ENCODE results near the gene MIA. TPM values are rescaled to one million over a fixed set of nuclear protein-coding genes. Genes with fewer than 3 reads are reported as not detected.
"Not testable (repeated sequence)": the region's sequence is repeated elsewhere in the genome, so short reads cannot be mapped to it uniquely, and the experiment has no call there.

MIA gene
- total RNA-seq, 2 experiments from 2014 or later = not detected

DNA sequence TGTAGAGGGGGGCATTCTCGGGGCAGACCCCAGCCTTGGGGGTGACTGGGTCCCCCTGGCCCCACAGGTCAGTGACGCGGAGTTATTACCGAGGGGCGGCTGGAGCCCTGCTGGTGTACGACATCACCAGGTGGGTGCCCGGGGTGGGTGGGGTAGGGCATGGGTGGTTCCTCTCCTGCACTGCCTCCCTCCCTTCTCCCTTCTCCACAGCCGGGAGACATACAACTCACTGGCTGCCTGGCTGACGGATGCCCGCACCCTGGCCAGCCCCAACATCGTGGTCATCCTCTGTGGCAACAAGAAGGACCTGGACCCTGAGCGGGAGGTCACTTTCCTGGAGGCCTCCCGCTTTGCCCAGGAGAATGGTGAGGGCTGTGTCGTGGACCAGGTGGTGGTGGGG is 8.4 kb downstream of the MIA start:
- H3K36me3 Mint-ChIP-seq = peaks cover 20% of the 10 kb centered on the region
- H3K4me3 Mint-ChIP-seq = no peak overlapping the region
- H3K27me3 Mint-ChIP-seq = no peaks in the 10 kb centered on the region
- H3K27ac Mint-ChIP-seq = no peak overlapping the region
- no peak for DNase-seq
- no peaks in the 10 kb centered on the region for H3K9me3 Mint-ChIP-seq
- peaks cover 27% of the 10 kb centered on the region for H3K4me1 Mint-ChIP-seq

DNA sequence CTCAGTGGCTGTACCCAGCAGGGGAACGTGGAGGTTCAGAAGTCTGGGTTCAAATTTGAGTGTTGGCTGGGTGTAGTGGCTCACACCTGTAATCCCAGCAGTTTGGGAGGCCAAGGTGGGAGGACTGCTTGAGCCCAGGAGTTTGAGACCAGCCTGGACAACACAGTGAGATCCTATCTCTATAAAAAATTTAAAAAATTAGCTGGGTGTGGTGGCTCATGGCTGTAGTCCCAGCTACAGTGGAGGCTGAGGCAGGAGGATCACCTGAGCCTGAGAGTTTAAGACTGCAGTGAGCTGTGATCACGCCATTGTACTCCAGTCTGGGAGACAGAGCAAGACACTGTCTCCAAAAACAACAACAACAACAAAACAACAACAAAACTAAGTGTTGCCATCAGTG is 8.8 kb downstream of the MIA start:
- peaks cover 23% of the 10 kb centered on the region for H3K4me1 Mint-ChIP-seq
- not testable (repeated sequence) for H3K9me3 Mint-ChIP-seq, H3K27ac Mint-ChIP-seq

DNA sequence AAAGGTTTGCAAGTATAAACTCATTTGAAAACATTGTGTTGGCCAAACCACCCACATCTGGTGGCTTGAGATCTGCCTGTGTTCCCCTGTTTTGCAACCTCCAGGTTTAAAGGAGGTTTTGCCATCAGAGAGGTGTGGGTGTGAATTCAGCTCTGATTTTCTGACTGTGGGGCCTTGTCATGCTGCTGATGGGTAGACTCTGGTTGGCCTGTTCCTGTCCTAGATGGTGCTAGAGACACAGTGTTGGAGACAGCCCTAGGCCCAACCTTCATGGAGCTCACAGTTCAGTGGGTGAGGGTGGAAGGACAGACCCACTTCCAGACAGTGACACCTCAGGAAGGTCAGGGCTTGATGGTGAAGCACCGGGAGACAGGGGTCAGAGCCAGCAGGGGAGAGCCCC is 10.2 kb downstream of the MIA start:
- no peaks in the 10 kb centered on the region for H3K9me3 Mint-ChIP-seq
- H3K36me3 Mint-ChIP-seq = peaks cover 19% of the 10 kb centered on the region
- peaks cover 11% of the 10 kb centered on the region for H3K4me1 Mint-ChIP-seq
- DNase-seq = no peak
- H3K27ac Mint-ChIP-seq = peak overlapping the region; percentile 54
- no peak overlapping the region for H3K4me3 Mint-ChIP-seq
- no peaks in the 10 kb centered on the region for H3K27me3 Mint-ChIP-seq

More for the DNA sequence above, 8.8 kb downstream of the MIA start:
- not testable (repeated sequence) for H3K4me3 Mint-ChIP-seq, DNase-seq, H3K27me3 Mint-ChIP-seq
- H3K36me3 Mint-ChIP-seq = peaks cover 20% of the 10 kb centered on the region

DNA sequence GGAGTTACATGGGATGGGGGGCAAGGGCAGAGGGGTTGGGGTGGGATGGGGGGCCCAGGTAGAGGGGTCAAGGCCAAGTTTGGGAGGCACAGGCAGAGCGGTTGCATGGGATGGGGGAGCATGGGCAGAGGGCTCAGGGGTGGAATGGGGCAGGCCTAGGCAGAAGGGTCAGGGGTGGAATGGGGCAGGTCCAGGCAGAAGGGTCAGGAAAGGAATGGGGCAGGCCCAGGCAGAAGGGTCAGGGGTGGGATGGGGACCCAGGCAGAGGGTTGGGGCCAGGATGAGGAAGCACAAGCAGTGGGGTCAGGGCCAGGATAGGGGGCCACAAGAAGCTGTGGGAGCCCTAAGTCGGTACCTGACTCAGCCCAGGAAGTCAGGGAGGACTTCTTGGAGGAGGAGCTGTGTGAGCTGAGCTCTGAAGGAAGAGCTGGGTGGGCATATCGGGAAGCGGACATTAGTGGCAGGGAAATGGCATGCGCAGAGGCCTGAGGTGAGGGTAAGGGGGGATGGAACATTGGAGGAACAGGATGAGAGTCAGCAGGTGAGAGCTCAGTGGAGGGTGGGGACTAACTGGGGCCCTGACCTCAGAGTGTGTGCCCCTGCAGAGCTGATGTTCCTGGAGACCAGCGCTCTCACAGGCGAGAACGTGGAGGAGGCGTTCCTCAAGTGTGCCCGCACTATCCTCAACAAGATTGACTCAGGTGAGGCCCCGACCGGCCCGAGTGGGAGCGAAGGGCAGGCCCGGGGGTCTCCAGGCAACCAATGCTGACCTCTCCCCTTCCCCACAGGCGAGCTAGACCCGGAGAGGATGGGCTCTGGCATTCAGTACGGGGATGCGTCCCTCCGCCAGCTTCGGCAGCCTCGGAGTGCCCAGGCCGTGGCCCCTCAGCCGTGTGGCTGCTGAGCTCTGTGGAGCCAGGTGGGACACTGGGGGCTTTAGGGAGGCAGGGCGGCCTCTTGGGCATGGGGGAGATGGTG is 11.0 kb downstream of the MIA start:
- no peak overlapping the region for H3K27ac Mint-ChIP-seq
- H3K4me1 Mint-ChIP-seq = peaks cover 12% of the 10 kb centered on the region
- peaks cover 17% of the 10 kb centered on the region for H3K36me3 Mint-ChIP-seq
- no peaks in the 10 kb centered on the region for H3K27me3 Mint-ChIP-seq
- no peaks in the 10 kb centered on the region for H3K9me3 Mint-ChIP-seq
- no peak for DNase-seq
- no peak overlapping the region for H3K4me3 Mint-ChIP-seq

DNA sequence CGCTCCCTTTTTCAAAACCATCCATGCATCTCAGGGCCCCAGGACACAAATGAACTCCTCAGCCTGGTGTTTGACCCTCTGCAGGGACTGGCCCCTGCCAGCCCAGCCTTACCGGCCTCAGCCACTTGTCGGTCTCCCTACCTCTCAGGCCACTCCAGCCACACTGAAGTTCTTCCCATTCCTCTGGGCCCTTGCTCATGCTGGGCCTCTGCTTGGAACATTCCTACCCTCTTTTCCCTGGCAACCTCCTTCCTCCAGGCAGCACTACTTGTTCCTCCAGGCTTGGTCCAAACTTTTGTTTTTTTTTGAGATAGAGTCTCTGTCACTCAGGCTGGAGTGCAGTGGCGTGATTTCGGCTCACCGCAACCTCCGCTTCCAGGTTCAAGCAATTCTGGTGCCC is 16.0 kb downstream of the MIA start:
- Mint-ChIP-seq H3K4me1 (peaks cover 25% of the 10 kb centered on the region), H3K9me3 (no peaks in the 10 kb centered on the region), H3K27ac (peak overlapping the region; percentile 86), H3K27me3 (no peaks in the 10 kb centered on the region), H3K4me3 (no peak overlapping the region), H3K36me3 (peaks cover 10% of the 10 kb centered on the region)
- no peak for DNase-seq

DNA sequence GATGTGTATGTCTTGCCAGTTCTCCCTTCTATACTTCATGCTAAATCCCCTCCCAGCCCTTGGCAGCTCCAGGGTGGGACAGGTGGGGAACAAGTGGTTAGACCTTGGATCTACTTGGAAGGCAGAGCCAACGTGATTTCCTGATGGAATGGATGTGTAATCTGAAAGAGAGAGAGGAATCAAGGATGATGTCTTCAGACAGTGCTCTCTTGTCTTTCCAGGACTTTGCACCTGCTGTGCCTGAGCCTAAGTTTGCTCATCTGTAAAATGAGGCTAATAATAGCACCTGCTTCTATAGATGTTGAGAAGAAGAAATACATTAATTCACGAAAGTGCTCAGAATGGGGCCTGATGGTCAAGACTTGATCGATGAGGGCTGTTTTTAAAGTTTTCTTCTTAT is 16.7 kb downstream of the MIA start:
- H3K4me1 Mint-ChIP-seq = peaks cover 29% of the 10 kb centered on the region
- H3K36me3 Mint-ChIP-seq = peaks cover 10% of the 10 kb centered on the region
- DNase-seq = no peak
- H3K27ac Mint-ChIP-seq = peak overlapping the region; percentile 86
- H3K27me3 Mint-ChIP-seq = no peaks in the 10 kb centered on the region
- peak overlapping the region; percentile 2 for H3K4me3 Mint-ChIP-seq
- no peaks in the 10 kb centered on the region for H3K9me3 Mint-ChIP-seq

DNA sequence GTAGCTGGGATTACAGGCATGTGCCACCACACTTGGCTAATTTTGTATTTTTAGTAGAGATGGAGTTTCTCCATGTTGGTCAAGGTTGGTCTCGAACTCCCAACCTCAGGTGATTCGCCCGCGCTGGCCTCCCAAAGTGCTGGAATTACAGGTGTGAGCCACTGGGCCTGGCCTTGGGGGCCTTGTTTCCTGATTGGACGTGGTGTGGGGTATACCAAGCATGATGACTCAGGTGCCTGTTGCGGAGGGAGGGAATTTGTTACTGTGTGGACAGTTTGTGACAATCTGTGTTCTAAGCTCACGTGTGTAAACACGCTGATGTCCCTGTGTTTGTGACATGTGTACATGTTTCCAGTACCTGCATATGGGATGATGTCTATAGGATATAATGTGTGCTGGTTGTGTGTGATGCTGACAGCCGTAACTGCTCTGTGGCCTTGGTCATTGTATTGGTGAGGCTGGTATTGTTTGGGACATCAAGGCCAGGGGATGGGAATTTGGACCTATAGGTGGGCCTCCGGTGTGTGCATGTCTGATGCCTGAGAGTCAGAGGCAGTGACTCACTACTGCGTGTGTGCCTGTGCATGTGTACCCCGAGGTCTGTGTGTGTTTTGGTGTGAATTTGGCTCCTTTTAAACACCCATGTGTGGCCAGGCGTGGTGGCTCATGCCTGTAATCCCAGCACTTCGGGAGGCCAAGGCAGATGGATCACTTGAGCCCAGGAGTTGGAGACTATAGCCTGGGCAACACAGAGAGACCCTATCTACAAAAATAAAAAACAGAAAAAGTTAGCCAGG is 22.0 kb downstream of the MIA start:
- peak overlapping the region; percentile 93 for H3K4me3 Mint-ChIP-seq
- H3K27me3 Mint-ChIP-seq = no peaks in the 10 kb centered on the region
- DNase-seq = no peak
- H3K9me3 Mint-ChIP-seq = no peaks in the 10 kb centered on the region
- peaks cover 49% of the 10 kb centered on the region for H3K4me1 Mint-ChIP-seq
- peaks cover 19% of the 10 kb centered on the region for H3K36me3 Mint-ChIP-seq
- H3K27ac Mint-ChIP-seq = peak overlapping the region; percentile 95

DNA sequence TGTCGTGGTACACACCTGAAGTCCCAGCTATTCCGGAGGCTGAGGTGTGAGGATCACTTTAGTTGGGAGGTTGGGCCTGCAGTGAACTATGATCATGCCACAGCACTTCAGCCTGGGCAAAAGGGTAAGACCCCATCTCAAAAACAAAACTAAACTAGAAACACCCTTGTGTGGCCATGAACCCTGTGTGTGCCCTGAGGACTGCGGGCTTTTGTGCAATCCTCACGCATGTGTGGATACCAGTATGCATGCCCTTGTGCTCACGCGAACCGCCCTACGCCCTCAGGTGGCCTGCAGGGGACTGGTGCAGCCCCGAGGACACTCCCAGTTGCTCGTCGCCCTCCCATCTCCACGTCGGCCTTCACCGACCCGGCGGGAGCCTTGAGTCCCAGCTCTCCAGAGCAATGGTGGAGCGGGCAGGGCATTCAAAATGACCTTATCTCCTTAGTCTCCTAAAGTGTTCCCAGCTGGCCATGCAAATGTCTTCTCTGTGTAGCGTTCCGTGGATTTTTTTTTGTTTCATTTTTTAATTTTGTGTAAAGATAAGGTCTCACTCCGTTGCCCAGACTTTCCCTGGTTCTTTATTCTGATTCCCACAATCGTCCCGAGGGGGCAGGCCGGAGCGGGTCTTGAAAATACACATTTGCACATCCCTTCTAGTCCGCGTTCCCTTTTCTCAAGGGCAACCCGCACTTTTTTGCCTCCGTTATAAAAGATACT is 22.8 kb downstream of the MIA start:
- Mint-ChIP-seq H3K36me3 (peaks cover 27% of the 10 kb centered on the region), H3K4me3 (peak overlapping the region; percentile 93), H3K27ac (peak overlapping the region; percentile 95), H3K9me3 (no peaks in the 10 kb centered on the region), H3K27me3 (no peaks in the 10 kb centered on the region), H3K4me1 (peaks cover 49% of the 10 kb centered on the region)
- peak; percentile 76 for DNase-seq

DNA sequence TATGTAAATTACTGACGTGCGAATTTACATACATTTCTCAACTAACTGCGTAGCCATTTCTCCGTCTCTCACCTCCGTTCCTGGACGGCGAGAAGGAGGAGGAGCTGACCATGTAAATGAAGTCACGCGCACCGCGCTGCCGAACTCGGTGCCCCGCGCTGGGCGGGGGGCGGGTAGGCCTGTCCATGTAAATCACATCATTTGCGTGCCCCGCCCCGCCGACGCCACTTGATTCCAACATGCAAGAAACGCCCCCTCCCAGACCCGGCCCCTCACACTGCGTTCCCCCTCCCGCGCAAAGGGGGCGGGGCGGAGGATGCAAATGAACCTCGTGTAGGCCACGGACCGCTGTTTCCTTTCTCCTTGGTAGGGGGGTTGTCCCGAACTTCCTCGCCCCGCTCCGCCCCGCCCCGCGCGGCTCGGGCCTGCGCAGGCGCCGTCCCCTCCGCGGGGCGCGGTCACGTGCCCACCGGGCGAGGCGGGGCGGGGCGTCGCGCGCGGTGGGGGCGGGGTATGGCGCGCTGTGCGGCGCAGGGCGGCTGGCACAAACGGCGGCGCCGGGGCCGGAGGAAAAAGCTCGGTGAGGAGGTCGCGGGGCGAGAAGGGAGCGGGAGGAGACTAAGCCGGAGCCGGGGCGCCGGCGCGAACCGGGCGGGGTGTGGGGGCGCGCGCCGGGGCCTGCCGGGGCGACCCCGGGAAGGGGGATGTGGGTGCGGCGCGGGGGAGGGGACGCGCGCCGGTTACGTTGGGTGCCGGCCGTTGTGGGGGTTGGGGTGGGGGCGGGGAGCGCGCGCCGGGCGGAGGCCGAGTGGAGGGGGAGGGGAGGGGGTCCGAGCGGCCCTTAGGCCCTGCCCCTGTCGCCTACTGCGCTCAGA is 23.6 kb downstream of the MIA start, which contains the start of gene EGLN2:
EGLN2 (plus strand) TSS at position 509 of the 875 bp plus-strand sequence. CDS start 1,382 bp downstream, outside the sequence.
- H3K27me3 Mint-ChIP-seq = no peaks in the 10 kb centered on the region
- peak within 1 kb of the TSS; percentile 95 for H3K27ac Mint-ChIP-seq
- H3K4me3 Mint-ChIP-seq = peak within 1 kb of the TSS; percentile 99
- H3K4me1 Mint-ChIP-seq = peaks cover 56% of the 10 kb centered on the region
- H3K9me3 Mint-ChIP-seq = no peaks in the 10 kb centered on the region
- DNase-seq = peak; percentile 100
- peaks cover 34% of the 10 kb centered on the region for H3K36me3 Mint-ChIP-seq

DNA sequence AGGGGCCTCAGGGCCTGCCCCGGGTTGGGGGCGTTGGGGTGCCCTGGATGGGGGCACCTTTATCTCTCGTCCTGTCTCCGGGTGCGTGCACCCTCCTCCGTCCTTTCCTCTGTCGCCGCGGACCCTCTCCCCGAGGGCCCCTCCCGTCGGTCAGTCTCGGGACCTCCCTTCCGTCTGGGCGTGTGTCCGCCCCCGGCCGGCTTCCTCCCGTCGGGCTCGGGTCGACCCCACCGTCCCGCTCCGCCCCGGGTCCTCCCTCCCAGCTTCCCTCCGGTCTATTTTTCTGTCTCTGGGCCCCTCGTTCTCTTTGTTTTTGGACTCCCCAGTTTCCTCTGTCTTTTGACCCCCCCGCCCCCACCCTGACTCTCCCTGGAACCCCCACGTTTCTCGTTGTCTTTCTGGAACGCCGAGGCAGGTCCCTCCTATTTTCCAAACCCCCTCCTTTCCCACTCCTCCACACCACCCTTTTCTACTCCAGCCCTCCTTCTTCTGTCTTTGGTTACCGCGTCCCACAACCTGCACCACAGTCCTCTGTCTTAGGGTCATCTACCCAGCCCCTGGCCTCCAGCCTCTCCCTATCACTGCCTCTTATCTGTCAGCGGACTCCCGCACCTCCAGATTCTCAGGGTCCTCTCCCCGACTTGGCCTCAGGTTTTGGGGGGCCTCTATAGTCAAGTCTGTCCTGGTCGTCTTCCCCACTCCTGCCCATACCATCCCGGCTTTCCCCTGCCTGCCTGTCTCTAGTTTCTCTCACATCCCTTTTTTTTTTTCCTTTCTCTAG is 24.4 kb downstream of the MIA start:
- Mint-ChIP-seq H3K27me3 (no peaks in the 10 kb centered on the region), H3K36me3 (peaks cover 41% of the 10 kb centered on the region), H3K27ac (peak overlapping the region; percentile 90), H3K4me1 (peaks cover 64% of the 10 kb centered on the region), H3K9me3 (no peaks in the 10 kb centered on the region), H3K4me3 (peak overlapping the region; percentile 99)
- DNase-seq = peak; percentile 54

DNA sequence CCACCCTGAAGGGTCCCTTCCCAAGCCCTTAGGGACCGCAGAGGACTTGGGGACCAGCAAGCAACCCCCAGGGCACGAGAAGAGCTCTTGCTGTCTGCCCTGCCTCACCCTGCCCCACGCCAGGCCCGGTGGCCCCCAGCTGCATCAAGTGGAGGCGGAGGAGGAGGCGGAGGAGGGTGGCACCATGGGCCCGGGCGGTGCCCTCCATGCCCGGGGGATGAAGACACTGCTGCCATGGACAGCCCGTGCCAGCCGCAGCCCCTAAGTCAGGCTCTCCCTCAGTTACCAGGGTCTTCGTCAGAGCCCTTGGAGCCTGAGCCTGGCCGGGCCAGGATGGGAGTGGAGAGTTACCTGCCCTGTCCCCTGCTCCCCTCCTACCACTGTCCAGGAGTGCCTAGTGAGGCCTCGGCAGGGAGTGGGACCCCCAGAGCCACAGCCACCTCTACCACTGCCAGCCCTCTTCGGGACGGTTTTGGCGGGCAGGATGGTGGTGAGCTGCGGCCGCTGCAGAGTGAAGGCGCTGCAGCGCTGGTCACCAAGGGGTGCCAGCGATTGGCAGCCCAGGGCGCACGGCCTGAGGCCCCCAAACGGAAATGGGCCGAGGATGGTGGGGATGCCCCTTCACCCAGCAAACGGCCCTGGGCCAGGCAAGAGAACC is 25.1 kb downstream of the MIA start:
- H3K27ac Mint-ChIP-seq = peak overlapping the region; percentile 90
- no peak for DNase-seq
- H3K27me3 Mint-ChIP-seq = no peaks in the 10 kb centered on the region
- H3K36me3 Mint-ChIP-seq = peaks cover 41% of the 10 kb centered on the region
- H3K4me1 Mint-ChIP-seq = peaks cover 72% of the 10 kb centered on the region
- no peaks in the 10 kb centered on the region for H3K9me3 Mint-ChIP-seq
- peak overlapping the region; percentile 99 for H3K4me3 Mint-ChIP-seq

DNA sequence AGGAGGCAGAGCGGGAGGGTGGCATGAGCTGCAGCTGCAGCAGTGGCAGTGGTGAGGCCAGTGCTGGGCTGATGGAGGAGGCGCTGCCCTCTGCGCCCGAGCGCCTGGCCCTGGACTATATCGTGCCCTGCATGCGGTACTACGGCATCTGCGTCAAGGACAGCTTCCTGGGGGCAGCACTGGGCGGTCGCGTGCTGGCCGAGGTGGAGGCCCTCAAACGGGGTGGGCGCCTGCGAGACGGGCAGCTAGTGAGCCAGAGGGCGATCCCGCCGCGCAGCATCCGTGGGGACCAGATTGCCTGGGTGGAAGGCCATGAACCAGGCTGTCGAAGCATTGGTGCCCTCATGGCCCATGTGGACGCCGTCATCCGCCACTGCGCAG is 25.7 kb downstream of the MIA start:
- Mint-ChIP-seq H3K4me1 (peaks cover 77% of the 10 kb centered on the region), H3K4me3 (peak overlapping the region; percentile 99), H3K36me3 (peaks cover 41% of the 10 kb centered on the region), H3K27me3 (no peaks in the 10 kb centered on the region), H3K9me3 (no peaks in the 10 kb centered on the region), H3K27ac (peak overlapping the region; percentile 90)
- DNase-seq = no peak
